ENCODE measurements around the gene DLEU7.

Gene DLEU7

DNA sequence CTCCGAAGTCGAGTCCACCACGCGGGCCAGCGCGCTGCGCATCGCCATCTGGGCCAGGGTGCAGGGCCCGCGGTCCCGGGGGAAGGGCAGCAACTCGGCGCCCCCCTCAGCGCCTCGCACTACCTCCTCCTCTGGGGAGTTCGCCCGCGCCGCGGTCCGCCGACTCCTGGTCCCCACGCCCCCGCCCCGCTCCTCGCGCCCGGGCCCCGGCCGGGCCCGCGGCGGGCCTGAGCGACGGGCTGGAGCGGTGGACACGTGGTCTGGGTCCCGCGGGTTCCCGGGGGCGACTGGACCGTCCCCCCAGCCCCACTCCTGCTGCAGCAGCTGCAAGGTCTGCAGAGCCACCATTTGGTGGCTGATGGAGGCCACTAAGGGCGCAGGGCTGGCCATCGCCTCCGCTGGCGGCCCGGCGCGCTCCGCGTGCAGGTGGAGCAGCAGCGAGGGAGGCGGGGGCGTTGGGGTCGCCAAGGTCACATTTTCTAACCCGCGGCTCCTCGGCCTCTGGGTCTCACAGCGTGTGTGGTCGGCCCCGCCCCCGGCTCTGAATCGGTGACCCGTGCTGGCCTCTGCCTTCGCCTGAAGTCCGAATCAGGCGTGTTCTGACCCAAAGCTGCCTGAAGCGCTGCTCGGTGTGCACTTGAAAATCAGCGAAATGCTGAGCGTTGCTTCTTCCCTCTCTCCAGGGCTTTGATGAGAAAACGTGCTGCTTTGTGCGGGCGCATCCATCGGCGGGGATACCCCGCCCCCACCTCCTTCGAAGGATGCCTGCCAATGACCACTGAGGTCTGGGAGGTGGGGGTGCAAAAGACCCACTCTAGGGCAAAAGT, at the start of gene DLEU7:
Gene DLEU7, minus strand, starts transcription at position 436 of the 827 bp plus-strand sequence. Its CDS starts 46 bp downstream, at position 390.
- no peak for DNase-seq (ENCODE audit: low spot score)

- no peak for DNase-seq (ENCODE audit: low spot score)
Measured at GRCh38 chr13:50892210-50892944, 48.9 kb upstream of the DLEU7 start.

GRCh38 chr13:50891206-50891605, 47.7 kb upstream of the DLEU7 start:
- no peak for DNase-seq (ENCODE audit: low spot score)

GRCh38 chr13:50889317-50889716, 45.8 kb upstream of the DLEU7 start:
- DNase-seq (ENCODE audit: low spot score), result no peak

DNA sequence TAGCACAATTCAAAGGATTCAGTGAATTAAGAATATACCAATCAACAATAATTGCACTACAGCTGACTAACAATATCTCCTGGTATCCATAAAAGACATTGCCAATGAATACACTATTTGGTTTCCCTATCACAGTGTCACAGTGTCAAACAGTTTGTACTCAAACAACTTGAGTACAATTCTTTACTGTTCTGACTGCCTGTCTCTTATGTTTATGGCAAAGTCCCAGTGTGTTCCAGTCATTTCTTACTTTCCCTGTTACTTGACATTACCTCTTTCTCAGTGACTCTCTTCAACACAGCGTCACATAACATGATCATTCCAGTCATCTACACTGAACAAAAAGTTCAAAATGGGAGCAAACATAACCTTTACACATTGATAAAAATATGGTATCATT, 44.9 kb upstream of the DLEU7 start:
- DNase-seq (ENCODE audit: low spot score), result no peak

DNA sequence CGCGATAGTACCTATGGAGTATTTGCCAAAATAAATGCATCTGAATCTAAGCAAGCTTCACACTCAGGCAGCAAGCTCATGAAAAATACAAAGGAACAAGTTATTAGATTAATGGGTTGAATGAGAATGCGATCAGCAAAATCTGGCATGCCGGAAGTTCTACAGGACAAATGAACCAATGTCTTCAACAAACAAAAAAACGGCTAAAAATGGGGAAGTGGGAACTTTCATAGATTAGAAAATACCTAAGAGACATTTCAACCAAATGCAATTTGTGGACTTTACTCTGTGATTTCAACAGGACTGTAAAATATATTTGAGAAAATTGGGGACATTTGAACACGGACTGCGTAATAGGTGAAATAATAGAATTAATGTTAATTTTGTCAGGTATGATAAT, 43.7 kb upstream of the DLEU7 start:
- no peak for DNase-seq (ENCODE audit: low spot score)

GRCh38 chr13:50884265-50884664, 40.8 kb upstream of the DLEU7 start:
- no peak for DNase-seq (ENCODE audit: low spot score)

DNA sequence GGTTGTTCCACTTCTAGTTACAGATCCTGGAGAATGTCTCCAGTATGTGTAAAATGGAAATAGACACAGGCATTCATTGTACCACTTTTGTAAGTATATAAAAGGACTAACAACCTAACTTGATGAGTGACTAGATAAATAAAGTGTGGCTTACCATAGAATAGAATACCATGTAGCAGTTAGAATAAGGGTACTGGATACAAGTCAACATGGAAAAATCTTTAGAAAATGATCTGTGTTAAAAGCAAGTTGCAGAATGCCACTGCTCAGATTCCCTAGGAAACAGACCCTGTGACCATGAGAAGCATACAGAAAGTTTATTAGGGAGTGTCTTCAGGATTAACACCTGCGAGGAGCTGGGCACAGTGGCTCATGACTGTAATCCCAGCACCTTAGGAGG, 40.2 kb upstream of the DLEU7 start:
- no peak for DNase-seq (ENCODE audit: low spot score)

DNA sequence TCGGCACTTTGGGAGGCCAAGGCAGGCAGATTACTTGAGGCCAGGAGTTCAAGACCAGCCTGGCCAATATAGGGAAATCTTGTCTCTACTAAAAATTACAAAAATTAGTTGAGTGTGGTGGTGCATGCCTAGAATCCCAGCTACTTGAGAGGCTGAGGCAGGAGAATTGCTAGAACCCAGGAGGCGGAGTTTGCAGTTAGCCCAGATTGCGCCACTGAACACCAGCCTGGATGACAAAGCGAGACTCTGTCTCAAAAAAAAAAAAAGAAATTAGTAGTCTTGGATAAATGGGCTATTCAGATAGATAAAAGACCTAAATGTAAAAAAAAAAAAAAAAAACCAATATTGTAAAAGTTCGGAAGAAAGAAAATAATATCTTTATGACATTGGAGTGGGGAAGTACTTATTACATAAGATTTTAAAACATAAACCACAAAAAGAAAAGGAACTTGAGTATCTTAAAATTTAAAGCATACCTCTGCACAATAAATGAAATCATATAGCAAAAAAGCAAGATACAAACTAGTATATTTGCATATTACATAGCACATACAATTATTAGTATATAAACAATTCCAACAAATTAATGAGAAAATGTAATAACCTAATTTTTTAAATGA, 39.4 kb upstream of the DLEU7 start:
- DNase-seq (ENCODE audit: low spot score), result no peak

GRCh38 chr13:50873991-50874390, 30.5 kb upstream of the DLEU7 start:
- DNase-seq (ENCODE audit: low spot score), result no peak

- DNase-seq (ENCODE audit: low spot score), result no peak
Measured at GRCh38 chr13:50873467-50873866, 30.0 kb upstream of the DLEU7 start.

DNA sequence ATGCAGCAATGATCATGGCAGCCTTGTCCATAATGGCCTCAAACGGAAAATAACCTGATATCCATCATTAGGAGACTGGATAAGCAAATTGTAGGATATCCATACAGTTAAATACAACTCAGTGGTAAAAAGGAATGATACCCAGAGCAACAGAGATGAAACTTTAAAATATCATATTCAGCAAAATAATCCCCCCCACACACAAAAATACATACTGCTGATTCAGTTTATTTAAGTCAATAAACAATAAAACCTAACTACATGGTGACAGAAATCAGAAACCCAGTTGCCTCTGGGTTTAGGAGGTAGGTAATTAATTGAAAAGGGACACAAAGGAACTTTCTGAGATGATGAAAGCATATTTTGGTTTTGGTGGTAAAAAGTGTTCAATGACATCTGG, 27.9 kb upstream of the DLEU7 start:
- no peak for DNase-seq (ENCODE audit: low spot score)

DNA sequence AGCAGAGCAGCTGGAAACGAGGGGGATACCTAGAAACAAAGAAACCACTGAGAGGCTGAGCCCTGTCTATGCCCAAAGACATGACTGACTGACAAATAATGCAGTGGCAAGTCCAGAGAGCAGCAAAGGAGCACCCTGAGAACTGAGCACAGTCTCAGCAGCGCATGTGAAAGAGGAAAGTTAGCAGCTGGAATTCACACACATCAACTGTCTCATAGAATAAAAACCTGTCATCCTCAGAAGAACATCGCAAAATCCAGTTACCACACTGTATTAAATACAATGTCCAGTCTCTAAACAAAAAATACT, 24.1 kb upstream of the DLEU7 start:
- DNase-seq (ENCODE audit: low spot score), result no peak

DNA sequence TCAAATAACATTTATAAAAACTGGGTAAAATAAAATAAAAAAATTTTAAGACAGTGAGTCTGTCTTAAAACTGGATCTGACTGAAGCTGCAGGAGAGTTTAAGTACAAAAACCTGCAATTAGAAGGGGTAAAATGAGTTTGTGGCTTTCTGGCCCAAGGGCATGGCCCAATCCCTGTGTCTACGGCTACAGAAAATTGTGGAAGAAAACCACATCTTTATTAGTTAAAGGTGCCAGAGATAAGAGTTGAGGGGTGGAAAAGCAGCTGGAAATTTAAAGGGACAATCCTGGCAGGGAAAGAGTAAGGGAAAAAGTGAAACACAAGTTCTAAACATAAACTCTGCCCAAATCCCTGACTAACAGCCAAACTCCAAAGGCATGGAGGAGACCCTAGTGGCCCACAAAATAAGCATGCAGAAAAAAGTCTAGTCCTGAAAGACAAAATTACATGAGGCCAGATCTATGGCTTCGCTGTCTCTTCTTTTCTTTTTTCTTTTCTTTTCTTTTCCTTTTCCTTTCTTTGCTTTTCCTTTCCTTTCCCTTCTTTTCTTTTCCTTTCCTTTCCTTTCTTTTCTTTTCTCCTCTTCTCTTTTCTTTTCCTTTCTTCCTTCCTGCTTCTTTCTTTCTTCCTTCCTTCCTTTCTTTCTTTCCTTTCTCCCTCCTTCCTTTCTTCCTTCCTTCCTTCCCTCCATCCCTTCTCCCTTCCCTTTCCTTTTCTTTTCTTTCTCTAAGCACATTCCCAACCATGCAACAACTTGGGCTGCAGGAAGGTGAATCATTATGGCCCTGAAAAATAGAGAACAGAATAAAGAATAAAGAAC, 23.5 kb upstream of the DLEU7 start:
- DNase-seq (ENCODE audit: low spot score), result no peak

GRCh38 chr13:50864492-50864891, 21.0 kb upstream of the DLEU7 start:
- DNase-seq (ENCODE audit: low spot score), result no peak

GRCh38 chr13:50855681-50856080, 12.2 kb upstream of the DLEU7 start:
- no peak for DNase-seq (ENCODE audit: low spot score)

DNA sequence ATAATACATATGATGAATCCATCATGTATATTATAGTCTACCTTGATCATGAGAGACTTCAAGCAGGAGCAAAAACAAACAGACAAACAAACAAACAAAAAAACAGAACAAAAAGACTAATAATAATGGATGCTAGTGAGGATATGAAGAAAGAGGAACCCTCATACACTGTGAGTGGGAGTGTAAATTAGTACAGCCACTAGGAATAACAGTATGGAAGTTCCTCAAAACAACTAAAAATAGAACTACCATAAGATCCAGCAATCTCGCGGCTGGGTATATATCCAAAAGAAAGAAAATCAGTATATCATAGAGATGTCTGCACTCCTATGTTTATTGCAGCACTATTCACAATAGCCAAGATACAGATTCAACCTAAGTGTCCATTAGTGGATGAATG, 7.0 kb upstream of the DLEU7 start:
- DNase-seq (ENCODE audit: low spot score), result no peak

DNA sequence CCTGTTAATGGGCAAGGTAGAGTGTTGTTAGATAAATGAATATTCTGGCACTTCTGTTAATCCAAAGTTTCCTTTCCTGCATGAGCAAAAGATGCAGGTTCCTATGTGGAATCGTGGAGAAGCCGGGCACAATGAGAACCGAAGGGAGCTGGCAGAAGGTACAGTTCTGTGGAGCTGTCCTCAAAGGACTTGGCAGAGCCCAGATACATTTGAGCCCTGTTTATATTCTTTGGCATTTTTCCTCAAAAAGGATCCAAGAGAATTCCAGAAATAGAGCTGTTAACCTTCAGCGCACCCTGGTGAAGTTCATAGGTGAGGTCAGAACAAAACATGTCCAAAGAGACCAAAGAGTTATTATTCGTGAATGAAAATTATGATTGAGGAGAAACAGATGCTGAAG, 4.0 kb upstream of the DLEU7 start:
- DNase-seq (ENCODE audit: low spot score), result no peak

DNA sequence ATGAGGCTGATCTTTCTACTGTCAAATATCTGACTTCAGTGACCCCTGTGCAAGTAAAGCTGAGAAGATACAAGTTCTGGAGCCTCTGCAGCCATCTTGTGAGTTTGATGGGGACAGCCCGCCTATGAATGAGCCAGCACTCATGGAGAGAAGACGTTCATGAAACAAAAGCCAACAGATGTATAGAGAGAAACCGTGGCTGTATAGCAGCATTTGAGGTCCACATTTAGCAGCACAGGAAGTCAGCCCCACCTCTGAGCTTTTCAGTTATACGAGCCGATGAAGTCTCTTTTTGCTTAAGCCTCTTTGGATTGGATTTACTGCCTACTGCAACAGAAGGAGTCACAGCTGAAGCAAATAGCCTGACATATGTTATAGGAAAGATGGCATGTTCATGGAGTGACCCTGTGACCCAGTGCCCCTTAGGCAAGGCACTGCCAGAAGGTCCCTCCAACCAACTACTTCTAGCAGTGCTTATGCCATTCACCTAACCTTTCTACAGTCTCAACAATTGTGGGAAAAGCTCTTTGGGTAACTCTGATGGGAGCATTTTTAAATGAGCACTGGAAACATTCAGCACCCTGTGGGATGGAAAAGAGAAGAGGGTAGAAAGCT, 3.5 kb upstream of the DLEU7 start:
- DNase-seq (ENCODE audit: low spot score), result no peak

- DNase-seq (ENCODE audit: low spot score), result no peak
Measured at GRCh38 chr13:50845211-50845610, 1.7 kb upstream of the DLEU7 start.

- DNase-seq (ENCODE audit: low spot score), result no peak
Measured at GRCh38 chr13:50844084-50844875, 788 bp upstream of the DLEU7 start.

Measured in hematopoietic multipotent progenitor cell treated with erythropoietin and hydrocortisone succinate and interleukin-3 and kit ligand, for 17 days (in vitro differentiated cells).